Mesenchymal stem cell (in vitro differentiated cells and primary cell): ENCODE measurements around the gene PWP1.
"Not testable (repeated sequence)": the region's sequence is repeated elsewhere in the genome, so short reads cannot be mapped to it uniquely, and the experiment has no call there.

Experiments
- DNase-seq: peaks from one replicate; pipeline ENCODE4 v3.0.0-alpha.2; 2013
- H2AFZ ChIP-seq: one replicate; pipeline ENCODE4 v1.6.1; 2013; ENCODE audit warnings: low read depth, mild to moderate bottlenecking, control low read depth, inconsistent platforms, low read length, moderate library complexity
- H2AK5ac ChIP-seq: 2 replicates; pipeline ENCODE4 v1.6.1; 2013; ENCODE audit warnings: low read length, moderate library complexity, mild to moderate bottlenecking, inconsistent platforms; ENCODE audit not compliant: severe bottlenecking
- H2BK120ac ChIP-seq: one replicate; pipeline ENCODE4 v1.6.1; 2013; ENCODE audit warnings: low read depth, mild to moderate bottlenecking, inconsistent platforms, low read length, moderate library complexity
- H2BK12ac ChIP-seq, 2 experiments: one replicate each; pipeline ENCODE4 v1.6.1; 2013; ENCODE audit warnings: inconsistent platforms in 2 of 2, low read length in 2 of 2, mild to moderate bottlenecking in 2 of 2, moderate library complexity in 2 of 2, control low read depth in 1 of 2
- H2BK15ac ChIP-seq: one replicate; pipeline ENCODE4 v1.6.1; 2013; ENCODE audit warnings: mild to moderate bottlenecking, low read depth, inconsistent platforms; ENCODE audit not compliant: poor library complexity, severe bottlenecking
- H2BK5ac ChIP-seq: 2 replicates; pipeline ENCODE4 v1.6.1; 2013; ENCODE audit warnings: low read depth, mild to moderate bottlenecking, low read length, control low read depth, inconsistent platforms; ENCODE audit not compliant: poor library complexity, severe bottlenecking
- H3K14ac ChIP-seq, 2 experiments: one replicate each; pipeline ENCODE4 v1.6.1; 2013; ENCODE audit warnings: inconsistent platforms in 2 of 2, low read length in 2 of 2, control low read depth in 1 of 2, mild to moderate bottlenecking in 1 of 2, moderate library complexity in 1 of 2
- H3K18ac ChIP-seq, 2 experiments: one replicate each; pipeline ENCODE4 v1.6.1; 2013; ENCODE audit warnings: inconsistent platforms in 2 of 2, low read length in 2 of 2, control low read depth in 1 of 2, low read depth in 1 of 2, mild to moderate bottlenecking in 1 of 2
- H3K23ac ChIP-seq, 2 experiments: one replicate each; pipeline ENCODE4 v1.6.1; 2013; ENCODE audit warnings: inconsistent platforms in 2 of 2, low read length in 2 of 2, mild to moderate bottlenecking in 2 of 2, moderate library complexity in 2 of 2, control low read depth in 1 of 2
- H3K27ac ChIP-seq: 2 replicates; pipeline ENCODE4 v1.5.1; 2013; ENCODE audit warnings: mild to moderate bottlenecking, moderate library complexity, low read length, control low read depth, inconsistent platforms; ENCODE audit not compliant: poor library complexity, severe bottlenecking
- H3K27me3 ChIP-seq, 2 experiments: 2 replicates each; pipeline versions ENCODE4 v1.6.1 to v1.7.0; 2013; ENCODE audit warnings: low read length in 2 of 2, mild to moderate bottlenecking in 2 of 2, moderate library complexity in 2 of 2, control low read depth in 1 of 2, inconsistent platforms in 1 of 2; ENCODE audit not compliant: control insufficient read depth in 1 of 2, insufficient read depth in 1 of 2
- H3K36me3 ChIP-seq, 2 experiments: 2 replicates each; pipeline versions ENCODE4 v1.6.1 to v1.7.0; 2013; ENCODE audit warnings: low read length in 2 of 2, control low read depth in 1 of 2, inconsistent platforms in 1 of 2, low read depth in 1 of 2, mild to moderate bottlenecking in 1 of 2; ENCODE audit not compliant: insufficient read depth in 2 of 2, control insufficient read depth in 1 of 2
- H3K4ac ChIP-seq, 2 experiments: one replicate each; pipeline ENCODE4 v1.6.1; 2013; ENCODE audit warnings: inconsistent platforms in 2 of 2, low read length in 2 of 2, mild to moderate bottlenecking in 2 of 2, moderate library complexity in 2 of 2, control low read depth in 1 of 2, low read depth in 1 of 2
- H3K4me1 ChIP-seq: 2 replicates; pipeline ENCODE4 v1.6.1; 2013; ENCODE audit warnings: low read depth, low read length, control low read depth; ENCODE audit not compliant: control insufficient read depth, insufficient read depth
- H3K4me2 ChIP-seq: 2 replicates; pipeline ENCODE4 v1.6.1; 2013; ENCODE audit warnings: low read length, mild to moderate bottlenecking, inconsistent platforms; ENCODE audit not compliant: poor library complexity, severe bottlenecking
- H3K4me3 ChIP-seq, 2 experiments: 2 replicates each; pipeline versions ENCODE4 v1.5.1 to v1.7.0; 2013; ENCODE audit warnings: low read length in 2 of 2, mild to moderate bottlenecking in 2 of 2, control low read depth in 1 of 2, low read depth in 1 of 2; ENCODE audit not compliant: insufficient read depth in 1 of 2
- H3K79me1 ChIP-seq: replicated peaks from 2 replicates; pipeline ENCODE4 v1.6.1; 2013; ENCODE audit warnings: mild to moderate bottlenecking, control low read depth, low read length, inconsistent platforms; ENCODE audit not compliant: poor library complexity, severe bottlenecking
- H3K9ac ChIP-seq: 2 replicates; pipeline ENCODE4 v1.7.0; 2013; ENCODE audit warnings: mild to moderate bottlenecking, low read length, moderate library complexity
- H3K9me3 ChIP-seq: 2 replicates; pipeline ENCODE4 v1.7.0; 2013; ENCODE audit warnings: mild to moderate bottlenecking, low read length; ENCODE audit not compliant: control insufficient read depth
- H4K8ac ChIP-seq: one replicate; pipeline ENCODE4 v1.6.1; 2013; ENCODE audit warnings: inconsistent platforms, mild to moderate bottlenecking, low read length, moderate library complexity
- H4K91ac ChIP-seq: one replicate; pipeline ENCODE4 v1.6.1; 2013; ENCODE audit warnings: mild to moderate bottlenecking, low read length, inconsistent platforms
- WGBS: methylation state at CpG from one replicate; pipeline ENCODE4 v1.1.7; 2013; ENCODE audit warnings: mixed read lengths; 5-methylcytosine and 5-hydroxymethylcytosine counted together

PWP1 gene

GRCh38 chr12:107704041-107704440, 18.4 kb downstream of the PWP1 start:
- Histone ChIP-seq H3K4me2 (no peak overlapping the region), H3K4ac (no peak overlapping the region), H3K27me3 (no peaks in the 10 kb centered on the region), H2AFZ (no peak overlapping the region), H3K4me1 (no peaks in the 10 kb centered on the region), H3K14ac (no peak overlapping the region), H2BK5ac (no peak overlapping the region), H4K8ac (no peak overlapping the region), H3K23ac (no peak overlapping the region), H2AK5ac (no peak overlapping the region), H4K91ac (no peak overlapping the region), H3K79me1 (peaks cover 20% of the 10 kb centered on the region), H2BK120ac (no peak overlapping the region), H2BK15ac (no peak overlapping the region), H3K9me3 (no peaks in the 10 kb centered on the region), H3K27ac (no peak overlapping the region), H2BK12ac (no peak overlapping the region), H3K9ac (no peak overlapping the region), H3K4me3 (no peak overlapping the region), H3K18ac (no peak overlapping the region), H3K36me3 (peaks cover 27 to 80% of the 10 kb centered on the region in 2 experiments)
- DNase-seq = no peak
- 94% methylated on average over 3 of the region's 5 CpGs for WGBS

GRCh38 chr12:107705522-107705921, 19.9 kb downstream of the PWP1 start:
- not testable (repeated sequence) for H3K4me2 ChIP-seq, H3K23ac ChIP-seq, H2BK120ac ChIP-seq, H4K8ac ChIP-seq, H4K91ac ChIP-seq, H2AFZ ChIP-seq, H2AK5ac ChIP-seq, H2BK5ac ChIP-seq, H3K9me3 ChIP-seq, H3K18ac ChIP-seq, H3K4me1 ChIP-seq, H3K4ac ChIP-seq, H3K4me3 ChIP-seq, H3K27me3 ChIP-seq, H3K9ac ChIP-seq, H2BK15ac ChIP-seq, H3K27ac ChIP-seq, DNase-seq, H3K14ac ChIP-seq, H2BK12ac ChIP-seq
- peaks cover 19% of the 10 kb centered on the region for H3K79me1 ChIP-seq
- WGBS = 100% methylated on average over 1 of the region's 5 CpGs
- peaks cover 22 to 80% of the 10 kb centered on the region in 2 experiments for H3K36me3 ChIP-seq

GRCh38 chr12:107715780-107716179, 30.2 kb downstream of the PWP1 start:
- no peaks in the 10 kb centered on the region for H3K4me1 ChIP-seq
- no peak overlapping the region for H4K8ac ChIP-seq
- no peak for DNase-seq
- H2BK120ac ChIP-seq = no peak overlapping the region
- H3K4me2 ChIP-seq = no peak overlapping the region
- H2AK5ac ChIP-seq = no peak overlapping the region
- H3K79me1 ChIP-seq = peaks cover 5% of the 10 kb centered on the region
- no peak overlapping the region for H2AFZ ChIP-seq
- no peak overlapping the region for H2BK12ac ChIP-seq
- H3K23ac ChIP-seq = no peak overlapping the region
- no peaks in the 10 kb centered on the region for H3K27me3 ChIP-seq
- no peak overlapping the region for H3K4ac ChIP-seq
- H2BK15ac ChIP-seq = no peak overlapping the region
- H3K14ac ChIP-seq = no peak overlapping the region
- H4K91ac ChIP-seq = no peak overlapping the region
- no peak overlapping the region for H2BK5ac ChIP-seq
- no peaks in the 10 kb centered on the region for H3K9me3 ChIP-seq
- peaks cover 21 to 66% of the 10 kb centered on the region in 2 experiments for H3K36me3 ChIP-seq
- H3K4me3 ChIP-seq = no peak overlapping the region
- no peak overlapping the region for H3K27ac ChIP-seq
- H3K9ac ChIP-seq = no peak overlapping the region
- no peak overlapping the region for H3K18ac ChIP-seq

- no peak for DNase-seq
- H3K79me1 ChIP-seq = no peaks in the 10 kb centered on the region
Observed at GRCh38 chr12:107718606-107719005, 33.0 kb downstream of the PWP1 start.

More at GRCh38 chr12:107718606-107719005, 33.0 kb downstream of the PWP1 start:
- Histone ChIP-seq H3K9ac (no peak overlapping the region), H2AFZ (no peak overlapping the region), H2BK120ac (no peak overlapping the region), H3K4me1 (no peaks in the 10 kb centered on the region), H2BK5ac (no peak overlapping the region), H4K8ac (no peak overlapping the region), H3K18ac (no peak overlapping the region), H3K27me3 (no peaks in the 10 kb centered on the region), H2BK15ac (no peak overlapping the region), H2BK12ac (no peak overlapping the region), H3K4me3 (no peak overlapping the region), H2AK5ac (no peak overlapping the region), H3K36me3 (peaks cover 14 to 48% of the 10 kb centered on the region in 2 experiments), H3K9me3 (no peaks in the 10 kb centered on the region), H3K14ac (no peak overlapping the region), H4K91ac (no peak overlapping the region), H3K23ac (no peak overlapping the region), H3K4ac (no peak overlapping the region), H3K27ac (no peak overlapping the region), H3K4me2 (no peak overlapping the region)
- 100% methylated on average over 1 of the region's 1 CpG for WGBS
